Measurements from ENCODE around the gene THBS3. TPM values are rescaled to one million over a fixed set of nuclear protein-coding genes. Genes with fewer than 3 reads are reported as not detected.
"Not testable (repeated sequence)": the region's sequence is repeated elsewhere in the genome, so short reads cannot be mapped to it uniquely, and the experiment has no call there.

Gene THBS3
- total RNA-seq, 1 donor from 2014 or later = 15.3 TPM

GRCh38 chr1:155219592-155220031, 11.9 kb upstream of the THBS3 start:
- TF ChIP-seq CTCF (IDR thresholded peaks at IDR 0.05) = no peak
- Mint-ChIP-seq H3K9me3 (no peaks in the 10 kb centered on the region), H3K36me3 (ENCODE audit: low read depth) (no peaks in the 10 kb centered on the region), H3K27me3 (no peaks in the 10 kb centered on the region), H3K4me1 (peaks cover 22% of the 10 kb centered on the region), H3K4me3 (no peak overlapping the region), H3K27ac (no peak overlapping the region)
- ATAC-seq (ENCODE audit: low read depth) = no peak
- ChIA-PET CTCF (no interaction called here), POLR2A (interaction anchor here (1.2 kb wide), 1 partner anchor 12 kb away, joined by 5 read pairs; the partner anchor contains the start of gene THBS3)
- intact Hi-C loops (cut with micrococcal nuclease) = no loop called here
- no peak for DNase-seq

DNA sequence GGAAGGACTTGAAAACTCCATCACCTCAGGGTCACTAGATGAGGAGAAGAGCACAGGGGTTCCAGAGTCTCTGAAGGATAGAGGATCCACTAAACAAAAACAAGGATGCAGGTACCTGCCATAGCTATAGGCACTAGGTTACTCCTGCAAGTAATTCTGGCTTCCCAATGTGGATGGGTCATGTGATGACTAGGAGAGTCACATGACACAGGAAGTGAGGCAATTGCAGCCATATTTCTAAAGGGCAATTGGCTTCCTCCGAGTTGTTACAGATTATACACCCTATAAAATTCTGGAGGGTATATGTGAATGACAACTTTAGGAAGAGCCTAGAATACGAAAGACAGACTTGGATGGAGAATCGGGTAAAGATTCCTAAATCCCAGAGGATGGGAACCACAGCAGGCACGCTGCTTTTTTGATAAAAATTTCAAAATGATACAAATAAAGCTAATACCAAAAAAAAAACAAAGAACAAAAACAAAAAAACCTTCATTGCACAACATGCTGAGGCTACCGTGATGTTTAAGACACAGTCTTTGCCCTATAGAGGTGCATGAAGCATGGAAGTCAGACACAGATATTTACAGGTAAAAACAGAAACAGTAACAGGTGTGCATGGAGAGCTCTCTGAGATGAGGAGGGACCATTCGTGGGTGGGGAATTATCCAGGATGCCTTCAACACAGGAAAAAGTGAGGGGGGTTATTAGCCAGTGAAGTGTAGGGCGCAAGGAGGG, 11.3 kb upstream of the THBS3 start:
- ATAC-seq (ENCODE audit: low read depth) = no peak
- no peak for TF ChIP-seq CTCF (IDR thresholded peaks at IDR 0.05)
- Mint-ChIP-seq H3K36me3 (ENCODE audit: low read depth) (no peaks in the 10 kb centered on the region), H3K9me3 (no peaks in the 10 kb centered on the region), H3K27me3 (no peaks in the 10 kb centered on the region), H3K4me1 (peaks cover 16% of the 10 kb centered on the region), H3K27ac (no peak overlapping the region), H3K4me3 (no peak overlapping the region)
- ChIA-PET CTCF (no interaction called here), POLR2A (interaction anchor here (1.2 kb wide), 1 partner anchor 12 kb away, joined by 5 read pairs; the partner anchor contains the start of gene THBS3)
- no peak for DNase-seq
- intact Hi-C loops (cut with micrococcal nuclease) = no loop called here

DNA sequence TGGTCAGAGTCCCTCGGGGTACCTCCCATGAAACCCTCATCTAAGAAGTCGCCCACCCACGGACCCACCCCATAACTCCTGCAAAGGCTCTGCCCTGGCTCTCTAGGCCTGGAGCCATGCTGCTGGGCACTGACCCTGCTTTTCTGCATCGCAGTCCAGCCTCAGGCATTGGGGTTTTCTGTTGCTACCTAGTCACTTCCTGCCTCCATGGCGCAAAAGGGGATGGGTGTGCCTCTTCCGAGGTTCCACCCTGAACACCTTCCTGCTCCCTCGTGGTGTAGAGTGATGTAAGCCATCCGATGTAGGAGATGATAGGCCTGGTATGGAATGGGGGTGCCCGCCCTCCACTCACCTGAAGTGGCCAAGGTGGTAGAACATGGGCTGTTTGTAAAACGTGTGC, 7.0 kb upstream of the THBS3 start:
- ATAC-seq (ENCODE audit: low read depth); H3K4me1 Mint-ChIP-seq; H3K27ac Mint-ChIP-seq; H3K9me3 Mint-ChIP-seq; CTCF ChIA-PET; POLR2A ChIA-PET; DNase-seq; H3K4me3 Mint-ChIP-seq; intact Hi-C loops (cut with micrococcal nuclease); H3K27me3 Mint-ChIP-seq: not testable (repeated sequence)
- peaks cover 15% of the 10 kb centered on the region for H3K36me3 Mint-ChIP-seq (ENCODE audit: low read depth)

DNA sequence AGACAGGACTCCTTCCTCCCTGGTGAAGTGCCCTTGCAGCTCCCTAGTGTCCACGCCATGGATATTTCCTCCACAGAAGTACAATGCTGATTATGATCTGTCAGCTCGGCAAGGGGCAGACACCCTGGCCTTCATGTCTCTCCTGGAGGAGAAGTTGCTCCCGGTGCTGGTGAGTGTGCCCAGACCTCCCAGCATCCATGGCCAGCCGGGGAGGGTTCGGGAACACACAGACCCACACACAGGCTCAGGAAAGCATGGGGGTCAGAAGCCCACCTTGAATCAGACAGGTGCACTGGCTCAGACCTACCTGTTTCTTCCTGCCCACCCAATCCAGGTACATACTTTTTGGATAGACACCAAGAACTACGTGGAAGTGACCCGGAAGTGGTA, 4.3 kb upstream of the THBS3 start:
- intact Hi-C loops (cut with micrococcal nuclease); H3K27me3 Mint-ChIP-seq; H3K27ac Mint-ChIP-seq; DNase-seq; POLR2A ChIA-PET; H3K9me3 Mint-ChIP-seq; ATAC-seq (ENCODE audit: low read depth); H3K4me3 Mint-ChIP-seq; CTCF ChIA-PET: not testable (repeated sequence)
- H3K36me3 Mint-ChIP-seq (ENCODE audit: low read depth) = peaks cover 17% of the 10 kb centered on the region
- H3K4me1 Mint-ChIP-seq = peaks cover 16% of the 10 kb centered on the region

- H3K27ac Mint-ChIP-seq; H3K27me3 Mint-ChIP-seq; ATAC-seq (ENCODE audit: low read depth); H3K4me3 Mint-ChIP-seq; DNase-seq; H3K9me3 Mint-ChIP-seq; POLR2A ChIA-PET; intact Hi-C loops (cut with micrococcal nuclease); CTCF ChIA-PET: not testable (repeated sequence)
- peaks cover 20% of the 10 kb centered on the region for H3K4me1 Mint-ChIP-seq
- H3K36me3 Mint-ChIP-seq (ENCODE audit: low read depth) = peaks cover 17% of the 10 kb centered on the region
Measured at GRCh38 chr1:155211381-155212050, 3.8 kb upstream of the THBS3 start.

- DNase-seq = no peak
- no peaks in the 10 kb centered on the region for H3K9me3 Mint-ChIP-seq
- POLR2A ChIA-PET = no interaction called here
Measured at GRCh38 chr1:155210314-155211104, 2.8 kb upstream of the THBS3 start.

More at GRCh38 chr1:155210314-155211104, 2.8 kb upstream of the THBS3 start:
- intact Hi-C loops (cut with micrococcal nuclease) = no loop called here
- Mint-ChIP-seq H3K27me3 (no peaks in the 10 kb centered on the region), H3K4me1 (peaks cover 20% of the 10 kb centered on the region), H3K36me3 (ENCODE audit: low read depth) (peaks cover 17% of the 10 kb centered on the region), H3K4me3 (peak overlapping the region; percentile 44), H3K27ac (peak overlapping the region; percentile 18)
- ATAC-seq (ENCODE audit: low read depth) = no peak
- CTCF ChIA-PET = interaction anchor here (7.6 kb wide), 1 partner anchor 15 kb away, joined by 110 read pairs; no protein-coding TSS in a partner anchor
- TF ChIP-seq CTCF (IDR thresholded peaks at IDR 0.05) = no peak
